HEK293 (cell line): Measurements from ENCODE around the gene SLC25A45.

Source experiments
- GLI2 ChIP-seq: fragments of 450-650 bp; formaldehyde crosslinking; IDR thresholded peaks from 2 replicates; pipeline ENCODE4; 2017; ENCODE audit warnings: missing biosample characterization, missing genetic modification characterization, low read depth, borderline replicate concordance
- KLF9 ChIP-seq: fragments of 450-650 bp; formaldehyde crosslinking; IDR thresholded peaks from 2 replicates; pipeline ENCODE4 v1.5.1; 2016; ENCODE audit warnings: missing biosample characterization, missing genetic modification characterization, low read depth
- ZBTB6 ChIP-seq: fragments of 450-650 bp; formaldehyde crosslinking; IDR thresholded peaks from 2 replicates; pipeline ENCODE4 v1.5.1; 2017; ENCODE audit warnings: missing biosample characterization, missing genetic modification characterization
- ZNF112 ChIP-seq: fragments of 450-650 bp; formaldehyde crosslinking; IDR thresholded peaks from 2 replicates; pipeline ENCODE4 v1.5.0; 2017; ENCODE audit warnings: missing biosample characterization, missing genetic modification characterization
- ZNF138 ChIP-seq: fragments of 450-650 bp; formaldehyde crosslinking; IDR thresholded peaks from 2 replicates; pipeline ENCODE4 v1.5.1; 2016; ENCODE audit warnings: missing biosample characterization, missing genetic modification characterization, borderline replicate concordance
- ZNF140 ChIP-seq: fragments of 450-650 bp; formaldehyde crosslinking; IDR thresholded peaks from 2 replicates; pipeline ENCODE4 v1.5.1; 2016; ENCODE audit warnings: missing biosample characterization, missing genetic modification characterization
- ZNF16 ChIP-seq: fragments of 450-650 bp; formaldehyde crosslinking; IDR thresholded peaks from 2 replicates; pipeline ENCODE4 v1.5.1; 2016; ENCODE audit warnings: low read depth, missing biosample characterization, missing genetic modification characterization
- ZNF169 ChIP-seq: fragments of 450-650 bp; formaldehyde crosslinking; IDR thresholded peaks from 2 replicates; pipeline ENCODE4 v1.5.1; 2016; ENCODE audit warnings: missing biosample characterization, missing genetic modification characterization
- ZNF2 ChIP-seq: fragments of 450-650 bp; formaldehyde crosslinking; IDR thresholded peaks from 2 replicates; pipeline ENCODE4 v1.5.1; 2016; ENCODE audit warnings: missing biosample characterization, missing genetic modification characterization
- ZNF223 ChIP-seq: fragments of 450-650 bp; formaldehyde crosslinking; IDR thresholded peaks from 2 replicates; pipeline ENCODE4 v1.5.1; 2016; ENCODE audit warnings: missing biosample characterization, missing genetic modification characterization
- ZNF398 ChIP-seq: fragments of 450-650 bp; formaldehyde crosslinking; IDR thresholded peaks from 2 replicates; pipeline ENCODE4 v1.5.1; 2017; ENCODE audit warnings: missing biosample characterization, missing genetic modification characterization
- ZNF416 ChIP-seq: fragments of 450-650 bp; formaldehyde crosslinking; IDR thresholded peaks from 2 replicates; pipeline ENCODE4 v1.5.1; 2016; ENCODE audit warnings: missing biosample characterization, missing genetic modification characterization
- ZNF518A ChIP-seq: fragments of 450-650 bp; formaldehyde crosslinking; conservative IDR thresholded peaks from 2 replicates; pipeline ENCODE4 v1.5.1; 2016; ENCODE audit warnings: low read depth, missing biosample characterization, missing genetic modification characterization
- ZNF544 ChIP-seq: fragments of 450-650 bp; formaldehyde crosslinking; IDR thresholded peaks from 2 replicates; pipeline ENCODE4 v1.5.0; 2017; ENCODE audit warnings: missing biosample characterization, missing genetic modification characterization
- ZNF571 ChIP-seq: fragments of 450-650 bp; formaldehyde crosslinking; IDR thresholded peaks from 2 replicates; pipeline ENCODE4 v1.5.0; 2017; ENCODE audit warnings: missing biosample characterization, missing genetic modification characterization
- ZNF610 ChIP-seq: fragments of 450-650 bp; formaldehyde crosslinking; IDR thresholded peaks from 2 replicates; pipeline ENCODE4 v1.5.1; 2016; ENCODE audit warnings: missing biosample characterization, missing genetic modification characterization, borderline replicate concordance
- ZNF664 ChIP-seq: fragments of 450-650 bp; formaldehyde crosslinking; IDR thresholded peaks from 2 replicates; pipeline ENCODE4 v1.5.1; 2016; ENCODE audit warnings: missing biosample characterization, missing genetic modification characterization
- ZNF768 ChIP-seq: fragments of 450-650 bp; formaldehyde crosslinking; IDR thresholded peaks from 2 replicates; pipeline ENCODE4 v1.5.1; 2018; ENCODE audit warnings: missing biosample characterization, mild to moderate bottlenecking, missing genetic modification characterization
- ZNF791 ChIP-seq: fragments of 450-650 bp; formaldehyde crosslinking; IDR thresholded peaks from 2 replicates; pipeline ENCODE4 v1.5.1; 2016; ENCODE audit warnings: missing biosample characterization, missing genetic modification characterization
- ZNF837 ChIP-seq: fragments of 450-650 bp; formaldehyde crosslinking; IDR thresholded peaks from 2 replicates; pipeline ENCODE4 v1.5.1; 2016; ENCODE audit warnings: missing biosample characterization, missing genetic modification characterization
- ZSCAN23 ChIP-seq: fragments of 450-650 bp; formaldehyde crosslinking; IDR thresholded peaks from 2 replicates; pipeline ENCODE4 v1.5.1; 2016; ENCODE audit warnings: missing biosample characterization, missing genetic modification characterization
- TF ChIP-seq, protein P1 (sequence below): fragments of 450-650 bp; formaldehyde crosslinking; IDR thresholded peaks from 2 replicates; pipeline ENCODE4 v1.5.1; 2017; ENCODE audit warnings: missing biosample characterization, missing genetic modification characterization
- TF ChIP-seq, protein P2 (sequence below): fragments of 450-650 bp; IDR thresholded peaks from 2 replicates; pipeline ENCODE4 v1.5.1; 2018; ENCODE audit warnings: missing biosample characterization, missing genetic modification characterization
- TF ChIP-seq, protein P3 (sequence below): fragments of 450-650 bp; formaldehyde crosslinking; IDR thresholded peaks from 2 replicates; pipeline ENCODE4 v1.5.1; 2016; ENCODE audit warnings: missing biosample characterization, missing genetic modification characterization

Gene SLC25A45

DNA sequence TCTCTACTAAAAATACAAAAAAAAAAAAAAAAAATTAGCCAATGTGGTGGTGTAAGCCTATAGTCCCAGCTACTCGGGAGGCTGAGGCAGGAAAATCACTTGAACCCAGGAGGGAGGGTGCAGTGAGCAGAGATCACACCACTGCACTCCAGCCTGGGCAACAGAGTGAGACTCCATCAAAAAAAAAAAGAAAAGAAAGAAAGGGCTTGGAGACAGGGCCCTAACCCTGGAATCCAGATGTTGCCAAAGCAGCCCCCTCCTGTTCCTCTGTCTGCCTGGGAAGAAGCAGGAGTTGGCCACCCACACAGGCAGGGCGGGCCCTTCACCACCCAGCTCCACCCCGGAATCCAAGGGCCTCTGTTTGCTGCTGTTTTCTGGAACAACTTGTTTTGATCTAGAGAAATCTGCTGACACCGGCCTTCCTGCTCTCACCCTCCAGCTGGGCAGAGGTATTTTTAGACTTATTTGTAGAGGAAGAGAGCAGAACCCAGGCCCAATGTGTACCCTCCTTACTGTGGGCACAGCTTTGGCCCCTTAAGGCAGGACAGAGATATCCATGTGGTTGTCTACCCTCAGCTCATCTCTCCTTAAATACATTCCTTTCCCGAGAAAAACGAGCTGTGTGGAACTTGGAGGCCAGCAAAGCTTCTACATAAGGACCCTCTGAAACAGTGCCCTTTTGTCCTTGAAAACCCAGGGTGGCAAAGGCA lies 37.5 kb upstream of the SLC25A45 start (continued):
- TF ChIP-seq, protein P1, sequence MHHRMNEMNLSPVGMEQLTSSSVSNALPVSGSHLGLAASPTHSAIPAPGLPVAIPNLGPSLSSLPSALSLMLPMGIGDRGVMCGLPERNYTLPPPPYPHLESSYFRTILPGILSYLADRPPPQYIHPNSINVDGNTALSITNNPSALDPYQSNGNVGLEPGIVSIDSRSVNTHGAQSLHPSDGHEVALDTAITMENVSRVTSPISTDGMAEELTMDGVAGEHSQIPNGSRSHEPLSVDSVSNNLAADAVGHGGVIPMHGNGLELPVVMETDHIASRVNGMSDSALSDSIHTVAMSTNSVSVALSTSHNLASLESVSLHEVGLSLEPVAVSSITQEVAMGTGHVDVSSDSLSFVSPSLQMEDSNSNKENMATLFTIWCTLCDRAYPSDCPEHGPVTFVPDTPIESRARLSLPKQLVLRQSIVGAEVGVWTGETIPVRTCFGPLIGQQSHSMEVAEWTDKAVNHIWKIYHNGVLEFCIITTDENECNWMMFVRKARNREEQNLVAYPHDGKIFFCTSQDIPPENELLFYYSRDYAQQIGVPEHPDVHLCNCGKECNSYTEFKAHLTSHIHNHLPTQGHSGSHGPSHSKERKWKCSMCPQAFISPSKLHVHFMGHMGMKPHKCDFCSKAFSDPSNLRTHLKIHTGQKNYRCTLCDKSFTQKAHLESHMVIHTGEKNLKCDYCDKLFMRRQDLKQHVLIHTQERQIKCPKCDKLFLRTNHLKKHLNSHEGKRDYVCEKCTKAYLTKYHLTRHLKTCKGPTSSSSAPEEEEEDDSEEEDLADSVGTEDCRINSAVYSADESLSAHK (tag by site-specific recombination) = no peak
- TF ChIP-seq ZNF398 (tag by site-specific recombination) = 0 out of 2 replicates have a peak, but pooled peaks have one; percentile 20
- TF ChIP-seq ZNF791 (tag by site-specific recombination) = no peak
- TF ChIP-seq ZNF768 = no peak
- no peak for TF ChIP-seq ZNF223 (tag by site-specific recombination)
- TF ChIP-seq ZNF518A (tag by site-specific recombination) = no peak
- TF ChIP-seq GLI2 (tag by site-specific recombination) = no peak
- TF ChIP-seq ZSCAN23 (tag by site-specific recombination) = no peak
- TF ChIP-seq ZNF416 (tag by site-specific recombination) = no peak
- TF ChIP-seq ZNF169 (tag by site-specific recombination) = no peak
- TF ChIP-seq ZNF664 (tag by site-specific recombination) = no peak
- TF ChIP-seq ZNF2 (tag by site-specific recombination) = no peak
- TF ChIP-seq ZNF16 (tag by site-specific recombination) = no peak
- TF ChIP-seq, protein P2, sequence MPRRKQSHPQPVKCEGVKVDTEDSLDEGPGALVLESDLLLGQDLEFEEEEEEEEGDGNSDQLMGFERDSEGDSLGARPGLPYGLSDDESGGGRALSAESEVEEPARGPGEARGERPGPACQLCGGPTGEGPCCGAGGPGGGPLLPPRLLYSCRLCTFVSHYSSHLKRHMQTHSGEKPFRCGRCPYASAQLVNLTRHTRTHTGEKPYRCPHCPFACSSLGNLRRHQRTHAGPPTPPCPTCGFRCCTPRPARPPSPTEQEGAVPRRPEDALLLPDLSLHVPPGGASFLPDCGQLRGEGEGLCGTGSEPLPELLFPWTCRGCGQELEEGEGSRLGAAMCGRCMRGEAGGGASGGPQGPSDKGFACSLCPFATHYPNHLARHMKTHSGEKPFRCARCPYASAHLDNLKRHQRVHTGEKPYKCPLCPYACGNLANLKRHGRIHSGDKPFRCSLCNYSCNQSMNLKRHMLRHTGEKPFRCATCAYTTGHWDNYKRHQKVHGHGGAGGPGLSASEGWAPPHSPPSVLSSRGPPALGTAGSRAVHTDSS = no peak
- TF ChIP-seq ZNF837 (tag by site-specific recombination) = no peak
- TF ChIP-seq ZNF138 (tag by site-specific recombination) = no peak
- no peak for TF ChIP-seq KLF9 (tag by site-specific recombination)
- TF ChIP-seq ZNF544 = no peak
- no peak for TF ChIP-seq ZNF610 (tag by site-specific recombination)
- TF ChIP-seq ZNF140 (tag by site-specific recombination) = no peak
- TF ChIP-seq ZBTB6 (tag by site-specific recombination) = 0 out of 2 replicates have a peak, but pooled peaks have one; percentile 25
- no peak for TF ChIP-seq ZNF112 (tag by site-specific recombination)
- no peak for TF ChIP-seq ZNF571
- TF ChIP-seq, protein P3, sequence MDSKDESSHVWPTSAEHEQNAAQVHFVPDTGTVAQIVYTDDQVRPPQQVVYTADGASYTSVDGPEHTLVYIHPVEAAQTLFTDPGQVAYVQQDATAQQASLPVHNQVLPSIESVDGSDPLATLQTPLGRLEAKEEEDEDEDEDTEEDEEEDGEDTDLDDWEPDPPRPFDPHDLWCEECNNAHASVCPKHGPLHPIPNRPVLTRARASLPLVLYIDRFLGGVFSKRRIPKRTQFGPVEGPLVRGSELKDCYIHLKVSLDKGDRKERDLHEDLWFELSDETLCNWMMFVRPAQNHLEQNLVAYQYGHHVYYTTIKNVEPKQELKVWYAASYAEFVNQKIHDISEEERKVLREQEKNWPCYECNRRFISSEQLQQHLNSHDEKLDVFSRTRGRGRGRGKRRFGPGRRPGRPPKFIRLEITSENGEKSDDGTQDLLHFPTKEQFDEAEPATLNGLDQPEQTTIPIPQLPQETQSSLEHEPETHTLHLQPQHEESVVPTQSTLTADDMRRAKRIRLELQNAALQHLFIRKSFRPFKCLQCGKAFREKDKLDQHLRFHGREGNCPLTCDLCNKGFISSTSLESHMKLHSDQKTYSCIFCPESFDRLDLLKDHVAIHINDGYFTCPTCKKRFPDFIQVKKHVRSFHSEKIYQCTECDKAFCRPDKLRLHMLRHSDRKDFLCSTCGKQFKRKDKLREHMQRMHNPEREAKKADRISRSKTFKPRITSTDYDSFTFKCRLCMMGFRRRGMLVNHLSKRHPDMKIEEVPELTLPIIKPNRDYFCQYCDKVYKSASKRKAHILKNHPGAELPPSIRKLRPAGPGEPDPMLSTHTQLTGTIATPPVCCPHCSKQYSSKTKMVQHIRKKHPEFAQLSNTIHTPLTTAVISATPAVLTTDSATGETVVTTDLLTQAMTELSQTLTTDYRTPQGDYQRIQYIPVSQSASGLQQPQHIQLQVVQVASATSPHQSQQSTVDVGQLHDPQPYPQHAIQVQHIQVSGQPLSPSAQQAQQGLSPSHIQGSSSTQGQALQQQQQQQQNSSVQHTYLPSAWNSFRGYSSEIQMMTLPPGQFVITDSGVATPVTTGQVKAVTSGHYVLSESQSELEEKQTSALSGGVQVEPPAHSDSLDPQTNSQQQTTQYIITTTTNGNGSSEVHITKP (tag by site-specific recombination) = no peak
